Measurements from ENCODE around the gene ANKRD50.

Gene ANKRD50

GRCh38 chr4:124635331-124635730 is 77.2 kb downstream of the ANKRD50 start:
- no peak for DNase-seq

GRCh38 chr4:124633285-124633941 is 79.1 kb downstream of the ANKRD50 start:
- DNase-seq = no peak

GRCh38 chr4:124632439-124632838 is 80.1 kb downstream of the ANKRD50 start:
- no peak for DNase-seq

- no peak for DNase-seq
Measured at GRCh38 chr4:124631760-124632159, 80.8 kb downstream of the ANKRD50 start.

GRCh38 chr4:124629681-124630080 is 82.9 kb downstream of the ANKRD50 start:
- no peak for DNase-seq
